Tibial nerve (tissue), 4 donors: ENCODE measurements around the gene PDPN. TPM values are rescaled to one million over a fixed set of nuclear protein-coding genes. Genes with fewer than 3 reads are reported as not detected.
A peak's percentile ranks its signal among the peaks of the same experiment; 100 is the strongest.
"Not testable (repeated sequence)": the region's sequence is repeated elsewhere in the genome, so short reads cannot be mapped to it uniquely, and the experiment has no call there.

Experiments
- DNase-seq, 2 donors: peaks; one replicate each; pipeline ENCODE4 v3.0.0-alpha.2; 2019; ENCODE audit warnings: low spot score in 2 of 2
- H3K27ac ChIP-seq, 4 donors: fragments of 200-600 bp; sonication (generic) in 3 of 4; one replicate each; pipeline ENCODE4 v1.5.1; 2017 to 2019; ENCODE audit warnings: mild to moderate bottlenecking in 1 of 4
- H3K27me3 ChIP-seq, 2 donors: fragments of 200-600 bp; sonication (generic) in 1 of 2; one replicate each; pipeline versions ENCODE4 v1.5.1 to v1.6.0; 2017 to 2019
- H3K36me3 ChIP-seq, 3 donors: fragments of 200-600 bp; sonication (generic); one replicate each; pipeline ENCODE4 v1.5.1; 2018 to 2019
- H3K4me1 ChIP-seq, 4 donors: fragments of 200-600 bp; sonication (generic) in 3 of 4; one replicate each; pipeline ENCODE4 v1.5.1; 2017 to 2019
- H3K4me3 ChIP-seq, 4 donors: fragments of 200-600 bp; sonication (generic) in 3 of 4; one replicate each; pipeline ENCODE4 v1.5.1; 2017 to 2019; ENCODE audit warnings: mild to moderate bottlenecking in 1 of 4, moderate library complexity in 1 of 4
- H3K9me3 ChIP-seq, 4 donors: fragments of 200-600 bp; sonication (generic) in 3 of 4; one replicate each; pipeline ENCODE4 v1.5.1; 2017 to 2019
- EP300 ChIP-seq, 2 donors: sonication (generic); formaldehyde crosslinking; IDR thresholded peaks; one replicate each; pipeline ENCODE4 v1.6.1; 2017; ENCODE audit warnings: antibody characterized with exemption in 2 of 2, mild to moderate bottlenecking in 1 of 2
- POLR2A ChIP-seq, 2 donors: fragments of 450-650 bp; IDR thresholded peaks; one replicate each; pipeline ENCODE4 v1.6.1; 2017; ENCODE audit warnings: antibody characterized with exemption in 2 of 2, mild to moderate bottlenecking in 2 of 2, moderate library complexity in 2 of 2
- WGBS, 2 donors: methylation state at CpG; one replicate each; pipeline ENCODE4 v1.1.5; 2018; 5-methylcytosine and 5-hydroxymethylcytosine counted together
- total RNA-seq, 4 donors: library from RNA; depleted of rRNA; stranded (reverse); fragments of >200 nt; gene quantifications; one replicate each; pipeline ENCODE4 v1.1.0, GENCODE V29; 2016
- TF ChIP-seq, protein P1 (sequence below), 5 experiments: fragments of 200-600 bp in 3 of 5; fragments of 450-650 bp in 2 of 5; sonication (generic) in 3 of 5; IDR thresholded peaks; one replicate each; pipeline ENCODE4 v1.5.1; 2016 to 2019; ENCODE audit warnings: antibody characterized with exemption in 5 of 5, mild to moderate bottlenecking in 3 of 5, moderate library complexity in 2 of 5

The PDPN gene
- total RNA-seq, 4 donors from 2014 or later = 16.2 to 25.7 (median 21.2) TPM

DNA sequence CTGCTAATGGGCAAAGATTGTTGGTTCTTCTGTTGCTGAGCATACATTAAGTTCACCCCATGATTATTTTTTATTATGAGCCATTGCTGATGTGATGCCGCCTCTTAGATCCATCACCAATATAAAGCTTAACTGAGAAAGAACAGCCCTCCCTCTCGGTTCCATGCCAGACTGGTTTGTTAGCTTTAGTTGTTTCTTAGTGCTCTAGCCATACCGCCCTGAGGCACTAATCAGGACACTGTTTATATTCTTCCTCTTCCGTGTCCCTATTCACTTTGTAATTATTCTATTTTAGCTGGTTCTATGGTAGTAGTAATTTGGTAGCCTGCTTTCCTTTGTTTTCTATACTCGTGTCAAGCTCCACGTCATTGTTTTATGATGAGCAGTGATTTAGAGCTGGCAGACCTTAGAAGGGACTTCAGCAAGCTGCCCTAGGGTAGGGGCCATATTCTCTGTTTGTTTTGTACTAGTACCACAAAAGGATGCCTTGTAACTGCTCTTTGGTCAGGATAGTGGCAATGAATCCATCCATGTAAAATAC is 27.3 kb upstream of the PDPN start:
- H3K27me3 ChIP-seq = no peaks in the 10 kb centered on the region
- H3K36me3 ChIP-seq = no peaks in the 10 kb centered on the region
- H3K9me3 ChIP-seq = no peaks in the 10 kb centered on the region
- no peaks in the 10 kb centered on the region for H3K4me1 ChIP-seq
- no peak for TF ChIP-seq POLR2A (IDR thresholded peaks at IDR 0.05)
- TF ChIP-seq EP300 (IDR thresholded peaks at IDR 0.05) = no peak
- TF ChIP-seq, protein P1, sequence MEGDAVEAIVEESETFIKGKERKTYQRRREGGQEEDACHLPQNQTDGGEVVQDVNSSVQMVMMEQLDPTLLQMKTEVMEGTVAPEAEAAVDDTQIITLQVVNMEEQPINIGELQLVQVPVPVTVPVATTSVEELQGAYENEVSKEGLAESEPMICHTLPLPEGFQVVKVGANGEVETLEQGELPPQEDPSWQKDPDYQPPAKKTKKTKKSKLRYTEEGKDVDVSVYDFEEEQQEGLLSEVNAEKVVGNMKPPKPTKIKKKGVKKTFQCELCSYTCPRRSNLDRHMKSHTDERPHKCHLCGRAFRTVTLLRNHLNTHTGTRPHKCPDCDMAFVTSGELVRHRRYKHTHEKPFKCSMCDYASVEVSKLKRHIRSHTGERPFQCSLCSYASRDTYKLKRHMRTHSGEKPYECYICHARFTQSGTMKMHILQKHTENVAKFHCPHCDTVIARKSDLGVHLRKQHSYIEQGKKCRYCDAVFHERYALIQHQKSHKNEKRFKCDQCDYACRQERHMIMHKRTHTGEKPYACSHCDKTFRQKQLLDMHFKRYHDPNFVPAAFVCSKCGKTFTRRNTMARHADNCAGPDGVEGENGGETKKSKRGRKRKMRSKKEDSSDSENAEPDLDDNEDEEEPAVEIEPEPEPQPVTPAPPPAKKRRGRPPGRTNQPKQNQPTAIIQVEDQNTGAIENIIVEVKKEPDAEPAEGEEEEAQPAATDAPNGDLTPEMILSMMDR (IDR thresholded peaks at IDR 0.05) = no peak
- no peak overlapping the region for H3K27ac ChIP-seq
- WGBS, 2 donors = 43 to 54% methylated on average over 6 of the region's 6 CpGs
- H3K4me3 ChIP-seq = no peak overlapping the region
- no peak for DNase-seq

DNA sequence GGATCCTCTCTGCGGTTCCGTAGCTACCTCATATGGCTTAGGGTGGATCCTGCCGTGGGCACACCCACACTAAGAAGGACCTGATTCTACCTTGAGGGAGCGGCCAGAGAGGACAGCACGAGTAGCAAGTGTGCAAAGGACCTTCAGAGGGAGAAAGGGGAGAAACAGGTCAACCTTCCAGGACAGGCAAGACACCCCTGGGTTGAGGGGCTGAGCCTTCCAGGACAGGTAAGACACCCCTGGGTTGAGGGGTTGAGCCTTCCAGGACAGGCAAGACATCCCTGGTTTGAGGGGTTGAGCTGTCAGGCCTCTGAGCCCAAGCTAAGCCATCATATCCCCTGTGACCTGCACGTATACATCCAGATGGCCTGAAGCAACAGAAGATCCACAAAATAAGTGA is 23.1 kb upstream of the PDPN start:
- Histone ChIP-seq H3K36me3 (no peaks in the 10 kb centered on the region), H3K4me1 (no peaks in the 10 kb centered on the region), H3K27ac (no peak overlapping the region), H3K4me3 (no peak overlapping the region), H3K9me3 (no peaks in the 10 kb centered on the region), H3K27me3 (no peaks in the 10 kb centered on the region)
- TF ChIP-seq, protein P1 (IDR thresholded peaks at IDR 0.05) = no peak
- TF ChIP-seq EP300 (IDR thresholded peaks at IDR 0.05) = no peak
- 85 to 86% methylated on average over 6 of the region's 6 CpGs for WGBS, 2 donors
- no peak for DNase-seq

DNA sequence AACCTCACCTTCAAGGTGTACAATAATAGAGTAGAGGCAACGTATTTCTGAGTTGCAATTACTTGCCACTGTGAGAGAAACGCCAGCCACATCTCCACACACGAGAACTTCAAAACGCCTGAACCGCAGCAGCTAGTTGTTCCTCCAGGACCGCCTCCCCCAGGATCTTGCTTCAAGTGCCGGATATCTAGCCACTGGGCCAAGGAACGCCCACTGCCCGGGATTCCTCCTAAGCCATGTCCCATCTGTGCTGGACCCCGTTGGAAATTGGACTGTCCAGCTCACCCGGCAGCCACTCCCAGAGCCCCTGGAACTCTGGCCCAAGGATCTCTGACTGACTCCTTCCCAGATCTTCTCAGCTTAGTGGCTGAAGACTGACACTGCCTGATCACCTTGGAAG is 20.7 kb upstream of the PDPN start:
- H3K9me3 ChIP-seq, H3K4me3 ChIP-seq, H3K27ac ChIP-seq, H3K4me1 ChIP-seq, H3K36me3 ChIP-seq, DNase-seq, H3K27me3 ChIP-seq: not testable (repeated sequence)
- 87 to 91% methylated on average over 11 of the region's 11 CpGs for WGBS, 2 donors

DNA sequence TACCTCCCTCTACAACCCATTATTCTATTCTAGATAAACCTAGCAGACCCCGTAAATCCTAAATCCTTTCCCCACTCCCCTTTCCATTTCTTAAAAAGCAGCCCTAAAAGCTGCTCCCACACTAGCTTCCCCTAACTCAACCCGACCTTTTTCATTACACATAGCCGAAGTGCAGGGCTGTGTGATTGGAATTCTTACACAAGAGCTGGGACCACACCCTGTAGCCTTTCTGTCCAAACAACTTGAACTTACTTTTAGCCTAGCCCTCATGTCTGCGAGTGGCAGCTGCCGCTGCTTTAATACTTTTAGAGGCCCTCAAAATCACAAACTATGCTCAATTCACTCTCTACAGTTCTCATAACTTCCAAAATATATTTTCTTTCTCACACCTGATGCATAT is 19.6 kb upstream of the PDPN start:
- no peak for TF ChIP-seq EP300 (IDR thresholded peaks at IDR 0.05)
- TF ChIP-seq, protein P1 (IDR thresholded peaks at IDR 0.05) = no peak
- TF ChIP-seq POLR2A (IDR thresholded peaks at IDR 0.05) = no peak
- no peak overlapping the region for H3K4me3 ChIP-seq
- H3K27me3 ChIP-seq = no peaks in the 10 kb centered on the region
- H3K36me3 ChIP-seq = no peaks in the 10 kb centered on the region
- no peak overlapping the region for H3K27ac ChIP-seq
- H3K4me1 ChIP-seq = no peaks in the 10 kb centered on the region
- 72 to 78% methylated on average over 5 of the region's 5 CpGs for WGBS, 2 donors
- no peaks in the 10 kb centered on the region for H3K9me3 ChIP-seq
- no peak for DNase-seq

DNA sequence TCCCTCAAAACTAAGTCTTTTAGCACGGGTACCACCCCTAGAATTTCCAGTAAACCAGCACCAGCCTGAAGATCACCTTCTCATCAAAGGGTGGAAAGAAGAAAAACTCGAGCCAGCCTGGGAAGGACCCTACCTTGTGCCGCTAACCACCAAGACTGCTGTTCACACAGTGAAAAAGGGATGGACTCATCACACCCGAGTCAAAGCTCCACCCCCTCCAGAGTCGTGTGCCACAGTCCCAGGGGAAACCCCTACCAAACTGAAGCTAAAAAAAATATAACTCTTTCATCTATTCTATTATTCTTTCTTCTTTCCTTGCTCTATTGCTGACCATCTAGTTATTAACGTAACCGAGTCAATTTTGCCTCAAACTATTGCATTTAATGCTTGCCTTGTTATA is 13.2 kb upstream of the PDPN start:
- H3K27me3 ChIP-seq, H3K27ac ChIP-seq, H3K4me3 ChIP-seq, H3K36me3 ChIP-seq, H3K9me3 ChIP-seq, H3K4me1 ChIP-seq, DNase-seq: not testable (repeated sequence)
- 54 to 56% methylated on average over 7 of the region's 7 CpGs for WGBS, 2 donors

DNA sequence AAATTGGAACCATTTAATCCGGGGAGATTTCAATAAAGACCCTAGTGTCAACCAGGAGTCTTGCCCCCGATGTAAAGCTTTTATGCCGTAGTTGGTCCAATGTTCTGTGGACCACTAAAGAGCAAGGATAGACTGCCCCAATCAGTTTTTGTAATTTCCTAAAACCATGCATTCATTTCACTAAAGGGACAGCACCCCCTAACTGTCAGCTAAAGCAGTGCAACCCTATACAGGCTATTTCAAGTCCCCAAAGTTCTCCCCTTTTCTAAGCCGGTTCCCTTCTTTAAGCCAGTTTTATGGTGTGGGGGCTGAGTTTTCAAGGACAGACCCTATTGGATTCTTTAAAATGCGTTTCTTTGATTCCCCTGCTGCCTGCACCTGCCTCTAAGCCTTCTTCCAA is 12.7 kb upstream of the PDPN start:
- DNase-seq = no peak
- Histone ChIP-seq H3K4me3 (no peak overlapping the region), H3K36me3 (no peaks in the 10 kb centered on the region), H3K9me3 (no peaks in the 10 kb centered on the region), H3K4me1 (no peaks in the 10 kb centered on the region), H3K27me3 (no peaks in the 10 kb centered on the region), H3K27ac (no peak overlapping the region)
- TF ChIP-seq POLR2A (IDR thresholded peaks at IDR 0.05) = no peak
- TF ChIP-seq, protein P1 (IDR thresholded peaks at IDR 0.05) = peak in 1 of 5 experiments; percentile 20
- 68 to 73% methylated on average over 5 of the region's 5 CpGs for WGBS, 2 donors
